Measurements from ENCODE around the gene REV1.

REV1 gene

GRCh38 chr2:99433340-99433739 lies 56.5 kb downstream of the REV1 start (continued):
- TF ChIP-seq CREB5 (CRISPR knock-in tag; IDR thresholded peaks at IDR 0.05; ENCODE audit: low read depth) (no peak), GLIS3 (CRISPR knock-in tag; IDR thresholded peaks at IDR 0.05) (no peak), OSR1 (CRISPR knock-in tag; IDR thresholded peaks at IDR 0.05) (no peak), ZNF565 (CRISPR knock-in tag; conservative IDR thresholded peaks at IDR 0.05; ENCODE audit: low read depth) (no peak), POU6F1 (CRISPR knock-in tag; IDR thresholded peaks at IDR 0.05; ENCODE audit: borderline replicate concordance, low read depth) (no peak), ISL1 (CRISPR knock-in tag; IDR thresholded peaks at IDR 0.05) (no peak), ESRRG (CRISPR knock-in tag; IDR thresholded peaks at IDR 0.05) (no peak)

- no peak; the same call in 2 of the 3 replicates for ATAC-seq
These were observed 58.1 kb downstream of the REV1 start for GRCh38 chr2:99431587-99432275.

GRCh38 chr2:99430614-99431291 lies 59.1 kb downstream of the REV1 start:
- peak; percentile 40; the same call in 1 of the 3 replicates for ATAC-seq
- no peak for TF ChIP-seq RARB (CRISPR knock-in tag; IDR thresholded peaks at IDR 0.05)
- TF ChIP-seq ZFP30 (CRISPR knock-in tag; IDR thresholded peaks at IDR 0.05), result no peak
- TF ChIP-seq PPARA (CRISPR knock-in tag; IDR thresholded peaks at IDR 0.05; ENCODE audit: borderline replicate concordance), result no peak
- TF ChIP-seq ESRRG (CRISPR knock-in tag; IDR thresholded peaks at IDR 0.05), result no peak
- no peak for TF ChIP-seq CREB5 (CRISPR knock-in tag; IDR thresholded peaks at IDR 0.05; ENCODE audit: low read depth)
- TF ChIP-seq SNAI2 (CRISPR knock-in tag; IDR thresholded peaks at IDR 0.05), result no peak
- no peak for TF ChIP-seq TCF4 (CRISPR knock-in tag; IDR thresholded peaks at IDR 0.05; ENCODE audit: borderline replicate concordance)
- TF ChIP-seq ISL1 (CRISPR knock-in tag; IDR thresholded peaks at IDR 0.05), result no peak
- TF ChIP-seq GLIS3 (CRISPR knock-in tag; IDR thresholded peaks at IDR 0.05), result no peak
- no peak for TF ChIP-seq ZNF565 (CRISPR knock-in tag; conservative IDR thresholded peaks at IDR 0.05; ENCODE audit: low read depth)
- no peak for TF ChIP-seq ARNTL (CRISPR knock-in tag; IDR thresholded peaks at IDR 0.05; ENCODE audit: borderline replicate concordance, low read depth)
- no peak for TF ChIP-seq BACH2 (CRISPR knock-in tag; IDR thresholded peaks at IDR 0.05; ENCODE audit: borderline replicate concordance)
- TF ChIP-seq ZC3H10 (CRISPR knock-in tag; IDR thresholded peaks at IDR 0.05), result no peak
- no peak for TF ChIP-seq CSRNP3 (CRISPR knock-in tag; IDR thresholded peaks at IDR 0.05)

More at GRCh38 chr2:99431587-99432275, 58.1 kb downstream of the REV1 start:
- TF ChIP-seq ZNF8 (CRISPR knock-in tag; IDR thresholded peaks at IDR 0.05) (no peak), SNAI2 (CRISPR knock-in tag; IDR thresholded peaks at IDR 0.05) (no peak), ZFP30 (CRISPR knock-in tag; IDR thresholded peaks at IDR 0.05) (no peak), CSDC2 (CRISPR knock-in tag; IDR thresholded peaks at IDR 0.05) (no peak), PATZ1 (CRISPR knock-in tag; IDR thresholded peaks at IDR 0.05; ENCODE audit: borderline replicate concordance) (no peak), TOX (CRISPR knock-in tag; IDR thresholded peaks at IDR 0.05; ENCODE audit: borderline replicate concordance) (no peak)
